ENCODE data around the gene SPOCK2.
"Not testable (repeated sequence)": the region's sequence is repeated elsewhere in the genome, so short reads cannot be mapped to it uniquely, and the experiment has no call there.

The SPOCK2 gene

DNA sequence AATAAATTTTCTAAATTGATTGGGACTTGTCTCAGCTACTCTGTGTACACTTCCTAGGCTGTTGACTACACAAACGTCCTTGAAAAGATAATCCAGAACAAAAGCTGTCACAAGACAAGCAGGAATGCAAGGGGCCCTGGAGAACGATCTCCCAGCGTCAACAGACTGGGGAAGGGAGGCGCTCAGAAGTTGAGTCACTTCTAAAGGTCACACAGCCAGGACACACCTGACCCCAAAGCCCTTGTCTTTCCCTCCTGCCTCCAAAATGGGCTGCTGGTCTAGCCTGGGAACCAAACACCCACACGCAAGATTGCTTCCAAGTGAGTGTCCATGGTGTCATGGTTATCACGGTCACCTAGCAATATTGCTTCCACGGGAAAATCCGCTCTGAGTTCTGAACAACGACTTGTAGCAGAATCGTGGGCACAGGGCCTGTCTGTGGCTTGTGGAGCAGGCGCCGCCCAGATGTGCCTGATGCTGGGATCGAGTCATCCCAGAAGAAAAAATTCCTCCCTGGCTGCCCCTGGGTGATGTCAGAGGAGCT lies 49.8 kb downstream of the SPOCK2 start:
- intact Hi-C loops (cut with DNase I) = no loop called here
- no peak for DNase-seq

DNA sequence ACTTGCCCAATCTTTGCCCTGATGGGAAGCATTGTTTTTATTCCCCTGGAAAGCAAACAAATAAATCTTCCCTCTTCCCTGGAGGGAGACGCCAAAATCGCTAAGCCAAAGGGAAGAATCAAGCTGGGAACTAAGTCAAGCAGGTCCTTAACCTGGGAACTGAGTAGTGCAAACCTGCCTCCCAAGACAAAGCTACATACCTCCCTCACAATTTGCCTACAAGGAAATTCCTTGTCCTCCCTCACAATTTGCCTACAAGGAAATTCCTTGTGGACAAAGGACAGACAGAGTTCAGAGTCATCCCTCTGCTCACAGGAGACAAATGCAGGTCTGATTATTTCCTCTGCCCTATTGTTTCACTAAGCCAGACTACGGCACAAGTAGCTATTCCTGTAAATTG lies 50.5 kb downstream of the SPOCK2 start:
- intact Hi-C loops (cut with DNase I) = no loop called here
- no peak for DNase-seq

DNA sequence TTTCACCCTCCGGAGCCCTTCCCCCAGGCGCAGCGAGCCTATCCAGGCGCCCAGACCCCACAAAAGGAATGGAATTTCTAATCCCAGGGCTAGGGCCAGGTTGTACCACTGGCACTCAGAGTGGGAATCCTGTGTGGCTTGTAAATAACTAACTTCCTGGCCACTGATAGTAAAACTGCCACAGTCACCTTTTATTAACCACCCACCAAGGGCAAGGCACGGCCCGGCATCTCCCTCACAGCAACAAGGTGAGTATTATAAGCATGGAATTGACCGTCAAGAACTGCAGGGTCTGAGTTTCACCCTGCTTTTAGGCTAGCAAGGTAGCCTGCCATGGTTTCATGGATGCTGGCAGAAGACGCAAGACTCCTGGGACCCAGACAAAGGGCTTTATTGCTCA lies 51.1 kb downstream of the SPOCK2 start:
- no peak for DNase-seq
- intact Hi-C loops (cut with DNase I) = no loop called here

DNA sequence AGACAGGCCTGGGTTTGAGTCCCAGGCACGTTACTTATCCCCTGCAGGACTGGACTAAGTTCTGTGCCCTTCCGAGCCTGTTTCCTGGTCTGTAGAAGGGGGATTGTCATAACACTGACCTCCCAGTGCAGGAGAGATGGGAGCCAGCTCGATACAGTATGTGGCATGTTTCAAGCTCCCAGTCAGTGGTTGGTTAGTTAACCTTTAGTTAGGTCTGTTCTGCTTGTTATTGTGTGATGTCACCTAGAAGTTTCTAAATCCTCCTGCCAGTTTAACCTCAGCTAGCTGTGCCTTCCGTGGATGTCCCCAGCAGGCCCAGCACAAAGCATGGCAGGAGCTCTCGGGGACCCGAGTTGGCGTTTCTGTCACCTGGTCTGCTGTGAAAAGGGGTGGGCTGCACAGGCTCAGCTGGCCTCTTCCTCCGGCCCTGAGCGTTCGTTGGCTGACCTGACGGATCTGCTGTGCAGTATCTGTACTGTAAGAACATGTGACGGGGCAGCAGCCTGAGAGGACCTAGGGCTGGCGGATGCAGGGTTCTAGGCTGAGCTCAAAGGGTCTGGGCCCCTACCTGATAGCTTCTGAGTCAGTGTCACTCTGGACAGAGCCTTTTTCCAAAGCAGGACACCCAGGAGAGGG lies 53.0 kb downstream of the SPOCK2 start:
- no peak for DNase-seq
- intact Hi-C loops (cut with DNase I) = no loop called here

GRCh38 chr10:72034761-72035160 lies 53.6 kb downstream of the SPOCK2 start:
- intact Hi-C loops (cut with DNase I) = no loop called here
- DNase-seq = no peak

DNA sequence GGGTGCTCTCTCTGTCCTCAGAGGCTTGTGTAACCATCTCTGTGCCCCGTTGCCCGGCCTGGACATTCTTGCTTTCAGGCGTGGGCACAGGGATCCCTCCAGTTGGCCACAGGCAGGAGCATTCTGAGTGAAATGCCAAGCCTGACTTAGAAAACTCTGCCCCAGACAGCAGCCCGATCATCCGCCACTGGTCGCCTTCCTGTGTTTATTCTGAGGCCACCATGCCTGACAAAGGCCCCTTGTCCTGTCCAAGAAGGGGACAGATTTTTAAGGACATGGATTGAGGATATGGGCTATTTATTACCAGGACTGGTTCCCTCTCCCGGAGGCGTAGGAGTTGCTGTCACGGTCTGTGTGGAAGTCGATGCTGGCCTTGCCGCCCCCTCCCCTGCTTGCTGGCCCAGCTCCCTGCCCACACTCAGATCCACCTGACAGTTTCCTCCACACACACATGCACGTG lies 54.3 kb downstream of the SPOCK2 start:
- intact Hi-C loops (cut with DNase I) = no loop called here

DNA sequence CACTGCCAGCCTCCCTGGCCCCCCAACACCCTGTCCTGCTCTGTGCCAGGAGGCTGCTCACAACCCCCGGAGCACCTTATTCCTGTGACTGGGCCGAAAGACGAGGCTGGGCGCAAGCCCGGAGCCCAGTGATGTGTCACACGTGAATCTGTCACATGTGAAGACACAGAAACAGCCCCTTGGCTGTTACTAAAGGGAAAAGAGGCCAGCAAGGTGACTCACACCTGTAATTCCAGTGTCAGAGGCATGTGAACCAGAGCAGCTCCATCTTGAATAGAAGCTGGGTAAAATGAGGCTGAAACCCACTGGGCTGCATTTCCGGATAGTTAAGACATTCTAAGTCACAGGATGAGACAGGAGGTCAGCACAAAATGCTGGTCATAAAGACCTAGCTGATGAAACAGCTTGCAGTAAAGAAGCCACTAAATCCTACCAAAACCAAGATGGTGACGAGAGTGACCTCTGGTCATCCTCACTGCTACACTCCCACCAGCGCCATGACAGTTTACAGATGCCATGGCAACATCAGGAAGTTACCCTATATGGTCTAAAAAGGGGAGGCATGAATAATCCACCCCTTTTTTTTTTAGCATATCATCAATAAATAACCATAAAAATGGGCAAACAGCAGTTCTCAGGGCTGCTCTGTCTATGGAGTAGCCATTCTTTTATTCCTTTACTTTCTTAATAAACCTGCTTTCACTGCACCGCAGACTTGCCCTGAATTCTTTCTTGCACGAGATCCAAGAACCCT lies 55.8 kb downstream of the SPOCK2 start:
- intact Hi-C loops (cut with DNase I); DNase-seq: not testable (repeated sequence)

More for the DNA sequence above, 54.3 kb downstream of the SPOCK2 start:
- DNase-seq = no peak

- no peak for DNase-seq
- intact Hi-C loops (cut with DNase I) = no loop called here
Measured at GRCh38 chr10:72031706-72032105, 56.6 kb downstream of the SPOCK2 start.

- intact Hi-C loops (cut with DNase I) = no loop called here
- no peak for DNase-seq
Measured at GRCh38 chr10:72030762-72031543, 57.4 kb downstream of the SPOCK2 start.

GRCh38 chr10:72029414-72029813 lies 58.9 kb downstream of the SPOCK2 start:
- no peak for DNase-seq
- intact Hi-C loops (cut with DNase I) = no loop called here

DNA sequence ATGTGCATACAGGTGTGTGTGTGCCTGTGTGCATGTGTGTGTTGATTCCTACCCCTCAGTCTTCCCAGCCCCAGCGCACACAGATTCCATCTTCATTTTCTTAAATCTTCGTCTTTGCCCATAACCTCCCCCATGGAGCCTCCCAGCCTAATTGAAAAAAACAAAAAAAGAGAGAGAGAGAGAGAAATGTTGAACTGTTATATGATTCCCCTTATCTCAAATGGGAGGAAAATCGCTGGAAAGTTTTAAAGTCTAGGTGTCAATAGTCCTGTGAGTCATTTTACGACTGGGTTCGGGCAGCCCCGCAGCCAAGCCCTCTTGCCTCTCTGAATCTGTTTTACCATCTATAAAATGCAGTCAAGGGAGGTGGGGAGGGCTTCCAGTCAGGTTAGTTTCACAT lies 60.9 kb downstream of the SPOCK2 start:
- intact Hi-C loops (cut with DNase I) = no loop called here
- no peak for DNase-seq

DNA sequence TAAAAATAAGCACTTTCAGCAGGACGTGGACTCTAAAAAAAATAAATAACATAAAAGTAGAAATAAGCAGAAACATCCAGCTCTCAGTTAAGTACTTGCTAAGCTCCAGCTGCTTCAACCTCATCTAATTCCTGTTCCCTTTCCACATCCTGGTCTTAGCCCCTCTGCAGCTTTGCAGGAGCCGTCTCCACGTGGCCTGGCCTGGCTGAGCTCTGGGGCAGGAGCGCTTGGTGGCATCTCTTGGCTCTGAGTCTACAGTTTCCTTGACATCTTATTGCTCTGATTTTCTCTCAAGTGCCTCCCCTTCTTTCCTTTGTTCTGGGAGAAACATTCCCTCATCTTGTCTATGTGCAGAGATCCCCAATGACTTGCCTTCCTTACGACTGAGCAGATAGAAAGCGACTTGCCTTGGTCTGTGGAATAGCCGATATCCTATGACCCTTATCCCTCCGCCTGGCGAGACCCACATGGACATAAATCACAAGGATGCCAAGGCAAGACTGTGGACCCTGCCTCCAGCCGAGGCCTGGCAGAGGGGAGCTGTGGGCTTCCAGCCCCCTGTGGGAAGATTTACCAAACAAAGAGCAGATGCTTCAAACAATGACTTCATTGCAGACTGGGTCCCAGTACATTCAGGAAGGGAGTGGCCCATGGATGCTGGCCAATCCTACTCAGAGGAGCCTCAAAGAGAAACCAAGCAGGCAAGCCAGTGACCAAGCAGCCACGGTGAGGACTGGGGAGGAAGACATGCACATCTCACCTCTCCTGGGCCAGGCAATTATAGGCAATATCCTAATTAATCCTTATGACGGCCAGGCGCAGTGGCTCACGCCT lies 61.9 kb downstream of the SPOCK2 start:
- no peak for DNase-seq
- intact Hi-C loops (cut with DNase I) = no loop called here

GRCh38 chr10:72025832-72026231 lies 62.5 kb downstream of the SPOCK2 start:
- no peak for DNase-seq
- intact Hi-C loops (cut with DNase I) = no loop called here

- intact Hi-C loops (cut with DNase I) = no loop called here
- DNase-seq = no peak
Measured at GRCh38 chr10:72025400-72025799, 63.0 kb downstream of the SPOCK2 start.

GRCh38 chr10:72024596-72024995 lies 63.8 kb downstream of the SPOCK2 start:
- DNase-seq = no peak
- intact Hi-C loops (cut with DNase I) = no loop called here

DNA sequence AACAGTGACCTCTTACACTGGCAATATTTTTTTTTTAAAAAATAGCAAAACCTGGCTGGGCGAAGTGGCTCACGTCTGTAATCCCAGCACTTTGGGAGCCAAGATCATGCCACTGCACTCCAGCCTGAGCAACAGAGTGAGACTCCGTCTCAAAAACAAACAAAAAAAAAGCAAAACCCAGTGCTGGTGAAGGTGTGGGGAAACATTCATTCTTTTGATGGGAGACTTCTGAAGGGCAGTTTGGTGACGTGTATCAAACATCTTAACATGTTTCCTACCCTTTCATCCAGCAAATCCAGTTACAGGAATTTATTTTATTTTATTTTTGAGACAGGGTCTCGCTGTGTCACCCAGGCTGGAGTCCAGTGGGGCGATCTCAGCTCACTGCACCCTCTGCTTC lies 66.1 kb downstream of the SPOCK2 start:
- intact Hi-C loops (cut with DNase I) = no loop called here

DNA sequence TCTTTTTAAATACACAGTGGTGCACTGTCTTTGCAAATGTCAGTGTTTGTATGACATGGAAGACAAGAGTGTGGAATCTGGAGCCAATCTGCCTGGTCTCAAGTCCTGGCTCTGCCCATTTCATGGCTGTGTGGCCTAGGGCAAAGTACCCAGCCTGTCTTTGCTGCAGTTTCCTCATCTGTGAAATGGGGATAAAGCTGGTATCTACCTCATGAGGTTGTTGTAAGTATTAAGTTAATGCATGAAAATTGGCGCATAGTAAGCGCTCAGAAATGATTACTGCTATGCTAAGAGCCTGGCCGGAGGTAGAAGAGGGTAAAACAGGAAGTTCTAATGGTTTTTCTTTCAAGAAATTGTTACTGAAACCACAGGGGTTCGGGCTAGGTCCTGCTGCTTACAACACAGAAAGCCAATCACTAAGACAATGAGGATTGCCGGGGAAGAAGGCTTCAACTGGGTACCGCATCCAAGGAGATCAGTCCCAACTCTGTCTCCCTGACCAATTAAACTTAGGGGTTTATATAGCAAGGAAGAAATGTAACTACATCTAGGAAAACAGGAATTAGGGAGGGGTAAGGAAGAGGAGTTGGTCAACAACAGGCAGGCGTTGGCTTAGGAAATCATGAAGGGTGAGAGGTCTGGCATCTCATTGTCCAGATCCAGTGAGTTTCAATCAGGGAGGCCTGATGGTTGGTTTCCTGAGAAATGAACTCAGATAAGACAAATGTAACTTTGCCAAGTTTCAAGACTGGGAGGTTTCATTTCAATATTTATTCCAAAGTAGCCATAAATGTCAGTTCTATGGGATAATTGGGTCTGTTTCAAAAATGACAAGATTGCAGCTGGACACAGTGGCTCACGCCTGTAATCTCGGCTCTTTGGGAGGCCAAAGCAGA lies 67.2 kb downstream of the SPOCK2 start:
- no peak for DNase-seq
- intact Hi-C loops (cut with DNase I) = no loop called here

More for the DNA sequence above, 66.1 kb downstream of the SPOCK2 start:
- no peak for DNase-seq

- intact Hi-C loops (cut with DNase I) = no loop called here
- DNase-seq = peak in 1 of 10 donors; percentile 32
Measured at GRCh38 chr10:72019085-72019876, 69.1 kb downstream of the SPOCK2 start.
